ENCODE data around the gene CDKL4. TPM values are rescaled to one million over a fixed set of nuclear protein-coding genes. Genes with fewer than 3 reads are reported as not detected.
A peak's percentile ranks its signal among the peaks of the same experiment; 100 is the strongest.
"Not testable (repeated sequence)": the region's sequence is repeated elsewhere in the genome, so short reads cannot be mapped to it uniquely, and the experiment has no call there.

Gene CDKL4
- total RNA-seq, 1 donor from 2014 or later = not detected

DNA sequence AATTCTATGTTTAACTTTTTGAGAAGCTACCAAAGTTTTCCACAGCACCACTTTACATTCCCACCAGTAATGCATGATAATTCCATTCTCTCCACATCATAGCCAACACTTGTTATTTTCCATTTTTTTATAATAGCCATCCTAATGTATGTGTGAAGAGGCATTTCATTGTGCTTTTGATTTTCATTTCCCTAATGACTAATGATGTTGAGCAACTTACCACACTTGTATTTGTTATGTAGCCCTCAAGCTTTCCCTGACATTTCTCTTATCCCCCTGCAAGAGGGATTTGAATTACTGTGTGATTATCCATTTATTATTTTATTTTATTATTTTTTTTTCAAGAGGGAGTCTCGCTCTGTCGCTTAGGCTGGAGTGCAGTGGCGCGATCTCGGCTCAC lies 99.4 kb downstream of the CDKL4 start:
- Mint-ChIP-seq H3K9me3 (no peaks in the 10 kb centered on the region), H3K36me3 (ENCODE audit: low read depth) (peaks cover 8% of the 10 kb centered on the region), H3K4me3 (no peak overlapping the region), H3K27ac (no peak overlapping the region), H3K27me3 (ENCODE audit: insufficient read depth) (no peaks in the 10 kb centered on the region), H3K4me1 (ENCODE audit: low read depth) (peaks cover 47% of the 10 kb centered on the region)
- intact Hi-C loops (cut with micrococcal nuclease) = no loop called here
- no peak for DNase-seq (ENCODE audit: low spot score)

DNA sequence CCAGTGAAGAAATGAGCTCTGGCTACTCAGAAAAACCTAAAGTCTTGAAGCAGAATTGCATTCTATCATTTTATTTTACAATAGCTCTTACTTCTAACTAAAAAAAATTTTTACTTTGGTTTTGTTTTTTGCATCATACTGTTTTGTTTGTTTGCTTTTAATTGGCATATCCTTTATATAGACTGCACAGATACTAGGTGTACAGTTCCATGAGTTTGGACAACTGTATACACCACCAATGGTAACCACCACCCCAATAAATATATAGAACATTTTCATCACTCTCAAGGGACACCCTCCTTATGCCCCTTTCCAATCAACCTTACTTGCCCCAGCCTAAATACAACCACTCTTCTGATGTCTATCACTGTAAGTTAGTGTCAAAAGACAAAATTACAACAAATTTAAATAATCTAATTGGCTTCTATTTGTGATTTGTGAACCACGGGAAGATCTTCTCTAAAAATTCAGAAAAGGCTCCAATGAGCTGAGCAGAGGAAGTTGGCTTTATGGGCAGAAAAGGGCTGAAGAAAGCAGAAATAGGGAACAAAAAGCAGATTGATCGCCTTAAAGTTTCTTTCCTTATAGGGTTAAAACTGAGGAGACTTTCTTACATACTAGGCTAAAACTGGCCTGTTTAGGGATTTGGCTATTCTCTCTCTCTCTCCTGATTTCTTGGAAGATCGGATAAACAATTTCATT lies 100.7 kb downstream of the CDKL4 start:
- H3K4me1 Mint-ChIP-seq (ENCODE audit: low read depth) = peaks cover 56% of the 10 kb centered on the region
- peak overlapping the region; percentile 52 for H3K27ac Mint-ChIP-seq
- peaks cover 6% of the 10 kb centered on the region for H3K36me3 Mint-ChIP-seq (ENCODE audit: low read depth)
- peaks cover 3% of the 10 kb centered on the region for H3K27me3 Mint-ChIP-seq (ENCODE audit: insufficient read depth)
- intact Hi-C loops (cut with micrococcal nuclease) = loop anchor here (2.0 kb wide), 1 partner anchor 74 kb away; no protein-coding TSS in a partner anchor
- H3K4me3 Mint-ChIP-seq = no peak overlapping the region
- H3K9me3 Mint-ChIP-seq = no peaks in the 10 kb centered on the region
- DNase-seq (ENCODE audit: low spot score) = no peak

DNA sequence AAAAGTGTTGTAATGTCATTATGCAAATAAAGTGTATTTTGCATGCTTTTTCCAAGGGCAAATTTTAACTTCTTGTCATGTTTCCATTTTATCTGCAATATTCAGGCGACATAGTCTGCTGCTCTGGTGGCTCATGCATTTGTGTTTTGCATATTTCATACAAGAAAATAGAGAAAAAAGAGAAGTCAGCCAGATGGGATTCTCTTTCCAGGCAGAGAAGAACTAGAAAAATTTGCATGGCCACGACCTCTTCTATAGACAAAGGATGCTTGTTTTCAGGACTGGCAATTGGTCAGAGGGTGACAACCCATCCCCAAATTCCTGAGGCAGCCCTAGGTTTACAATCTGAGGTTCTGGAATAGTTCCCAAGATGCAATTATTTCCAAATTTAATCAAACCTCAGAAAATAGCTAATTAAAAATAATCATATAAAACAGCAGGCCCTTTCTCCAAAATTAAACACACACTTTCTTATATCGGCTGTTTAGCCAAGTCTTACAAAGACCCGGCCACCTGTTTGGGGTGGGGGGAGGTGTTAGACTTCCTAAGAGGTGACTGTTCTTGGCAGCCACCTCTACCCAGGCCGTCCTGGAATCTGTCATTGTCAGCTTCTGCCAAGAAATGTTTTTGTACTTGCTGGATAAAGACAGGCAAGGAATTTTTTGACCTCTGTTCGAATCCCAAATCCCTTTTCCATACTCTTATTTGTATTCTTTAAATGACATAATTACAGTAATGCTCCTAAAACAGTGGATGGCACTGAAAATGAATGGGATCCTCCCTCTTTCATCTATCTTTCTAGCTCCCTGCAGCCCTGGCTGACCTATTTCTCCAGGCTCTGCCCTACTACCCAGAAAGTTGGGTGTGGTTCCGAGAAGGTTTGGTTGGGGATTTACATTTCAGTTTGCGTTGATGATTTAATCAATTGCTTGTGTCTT lies 102.2 kb downstream of the CDKL4 start:
- Mint-ChIP-seq H3K27ac (peak overlapping the region; percentile 85), H3K36me3 (ENCODE audit: low read depth) (peaks cover 6% of the 10 kb centered on the region), H3K9me3 (no peaks in the 10 kb centered on the region), H3K4me3 (peak overlapping the region; percentile 55), H3K27me3 (ENCODE audit: insufficient read depth) (peaks cover 3% of the 10 kb centered on the region), H3K4me1 (ENCODE audit: low read depth) (peaks cover 63% of the 10 kb centered on the region)
- intact Hi-C loops (cut with micrococcal nuclease) = loop anchor here (1.0 to 2.0 kb wide), 2 partner anchors 8 to 75 kb away; no protein-coding TSS in a partner anchor
- peak; percentile 47 for DNase-seq (ENCODE audit: low spot score)

DNA sequence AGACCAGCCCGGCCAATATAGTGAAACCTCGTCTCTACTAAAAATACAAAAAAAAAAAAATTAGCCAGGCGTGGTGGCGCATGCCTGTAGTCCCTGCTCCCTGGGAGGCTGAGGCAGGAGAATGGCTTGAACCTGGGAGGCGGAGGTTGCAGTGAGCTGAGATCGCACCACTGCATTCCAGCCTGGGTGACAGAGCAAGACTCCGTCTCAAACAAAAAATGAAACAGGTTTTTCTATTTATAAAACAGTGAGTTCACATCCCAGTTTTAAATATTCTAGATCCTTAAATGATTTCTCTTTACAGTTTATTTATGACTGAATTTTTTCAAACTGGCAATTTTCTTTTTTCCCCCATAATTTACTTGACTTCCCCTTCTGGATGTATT lies 102.8 kb downstream of the CDKL4 start:
- not testable (repeated sequence) for H3K9me3 Mint-ChIP-seq; H3K4me3 Mint-ChIP-seq; H3K36me3 Mint-ChIP-seq (ENCODE audit: low read depth); DNase-seq (ENCODE audit: low spot score); H3K27me3 Mint-ChIP-seq (ENCODE audit: insufficient read depth)
- intact Hi-C loops (cut with micrococcal nuclease) = loop anchor here (1.0 kb wide), 2 partner anchors 8 to 12 kb away; no protein-coding TSS in a partner anchor
- Mint-ChIP-seq H3K27ac (peak overlapping the region; percentile 38), H3K4me1 (ENCODE audit: low read depth) (peaks cover 70% of the 10 kb centered on the region)

DNA sequence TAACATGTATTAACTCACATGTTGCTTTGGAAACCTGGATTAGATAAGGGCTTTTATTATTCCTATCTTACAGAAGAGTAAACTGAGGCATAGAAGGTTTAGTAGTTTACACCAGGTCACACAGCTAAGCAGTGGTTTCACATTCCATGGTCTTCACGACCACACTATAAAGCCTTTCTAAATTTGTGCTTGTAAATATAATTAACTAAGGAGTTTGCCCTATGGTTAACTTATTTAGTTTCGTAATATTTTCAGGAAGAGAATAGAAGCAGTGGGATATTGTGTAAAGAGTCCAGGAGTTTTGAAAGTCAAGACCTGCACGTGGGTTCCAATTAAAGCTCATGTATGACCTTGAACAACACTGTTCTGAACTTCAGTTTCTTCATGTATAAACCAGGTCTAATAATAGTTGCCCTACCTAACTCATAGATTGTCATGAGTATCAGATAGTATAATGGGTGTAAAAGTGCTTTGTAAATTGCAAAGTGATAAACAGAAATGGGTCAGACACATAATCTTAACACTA lies 103.4 kb downstream of the CDKL4 start:
- peak overlapping the region; percentile 34 for H3K27ac Mint-ChIP-seq

DNA sequence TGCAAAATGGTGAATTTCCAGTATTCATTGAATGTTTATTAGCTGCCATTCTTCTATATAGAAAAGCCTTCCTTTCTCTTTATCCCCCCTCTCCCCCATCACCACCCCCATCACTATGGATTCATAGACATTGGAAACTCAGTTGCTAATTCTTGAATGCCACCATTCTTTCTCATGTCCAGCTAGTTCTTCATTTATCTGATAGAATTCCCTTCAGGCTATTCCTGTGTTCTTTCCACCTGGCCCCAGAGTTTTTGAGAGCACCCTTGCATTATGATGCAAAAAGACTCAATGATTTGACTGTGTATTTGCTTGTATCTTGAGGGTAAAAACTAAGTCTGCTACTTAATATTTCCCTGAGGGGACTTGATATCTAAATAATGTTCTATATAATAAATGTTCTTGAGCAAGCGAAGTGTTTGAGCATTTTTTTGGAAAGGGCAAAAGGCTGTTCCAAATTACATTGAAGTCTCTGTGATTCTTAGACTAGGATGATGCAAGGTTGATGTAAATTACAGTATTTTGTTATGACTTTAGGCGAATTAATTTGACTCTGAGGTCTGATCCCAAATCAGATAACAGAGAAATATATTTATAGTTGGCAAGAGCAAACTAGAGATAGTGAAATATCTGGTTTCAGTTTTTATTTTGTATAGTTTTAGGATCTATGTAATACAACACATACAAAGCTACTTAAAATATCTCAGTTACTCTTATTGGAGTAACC lies 104.1 kb downstream of the CDKL4 start:
- peaks cover 76% of the 10 kb centered on the region for H3K4me1 Mint-ChIP-seq (ENCODE audit: low read depth)
- H3K36me3 Mint-ChIP-seq (ENCODE audit: low read depth) = peaks cover 6% of the 10 kb centered on the region
- H3K27ac Mint-ChIP-seq = peak overlapping the region; percentile 45
- DNase-seq (ENCODE audit: low spot score) = no peak
- intact Hi-C loops (cut with micrococcal nuclease) = loop anchor here (1.0 kb wide), 1 partner anchor 10 kb away; no protein-coding TSS in a partner anchor
- no peaks in the 10 kb centered on the region for H3K9me3 Mint-ChIP-seq
- peaks cover 3% of the 10 kb centered on the region for H3K27me3 Mint-ChIP-seq (ENCODE audit: insufficient read depth)
- H3K4me3 Mint-ChIP-seq = no peak overlapping the region

More for the DNA sequence above, 103.4 kb downstream of the CDKL4 start:
- intact Hi-C loops (cut with micrococcal nuclease) = loop anchor here (1.0 kb wide), 1 partner anchor 11 kb away; no protein-coding TSS in a partner anchor
- H3K27me3 Mint-ChIP-seq (ENCODE audit: insufficient read depth) = peaks cover 3% of the 10 kb centered on the region
- peaks cover 75% of the 10 kb centered on the region for H3K4me1 Mint-ChIP-seq (ENCODE audit: low read depth)
- DNase-seq (ENCODE audit: low spot score) = no peak
- no peaks in the 10 kb centered on the region for H3K9me3 Mint-ChIP-seq
- peak overlapping the region; percentile 33 for H3K4me3 Mint-ChIP-seq
- H3K36me3 Mint-ChIP-seq (ENCODE audit: low read depth) = peaks cover 6% of the 10 kb centered on the region

DNA sequence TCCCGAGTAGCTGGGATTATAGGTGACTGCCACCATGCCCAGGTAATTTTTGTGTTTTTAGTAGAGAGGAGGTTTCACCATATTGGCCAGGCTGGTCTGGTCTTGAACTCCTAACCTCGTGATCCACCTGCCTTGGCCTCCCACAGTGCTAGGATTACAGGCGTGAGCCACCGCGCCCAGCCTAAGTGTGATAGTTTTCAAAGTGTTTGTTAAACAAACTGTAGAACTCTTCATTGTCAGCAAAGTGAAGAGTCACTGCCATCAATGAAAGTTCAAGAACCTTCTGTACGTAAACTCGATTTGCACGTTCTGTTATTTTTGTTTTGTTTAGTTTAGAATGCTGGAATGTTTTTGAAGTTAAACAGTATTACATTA lies 104.9 kb downstream of the CDKL4 start:
- Mint-ChIP-seq H3K36me3 (ENCODE audit: low read depth) (peaks cover 6% of the 10 kb centered on the region), H3K9me3 (no peaks in the 10 kb centered on the region), H3K27me3 (ENCODE audit: insufficient read depth) (peaks cover 3% of the 10 kb centered on the region), H3K4me1 (ENCODE audit: low read depth) (peaks cover 76% of the 10 kb centered on the region), H3K4me3 (no peak overlapping the region), H3K27ac (no peak overlapping the region)
- DNase-seq (ENCODE audit: low spot score) = no peak
- intact Hi-C loops (cut with micrococcal nuclease) = no loop called here

DNA sequence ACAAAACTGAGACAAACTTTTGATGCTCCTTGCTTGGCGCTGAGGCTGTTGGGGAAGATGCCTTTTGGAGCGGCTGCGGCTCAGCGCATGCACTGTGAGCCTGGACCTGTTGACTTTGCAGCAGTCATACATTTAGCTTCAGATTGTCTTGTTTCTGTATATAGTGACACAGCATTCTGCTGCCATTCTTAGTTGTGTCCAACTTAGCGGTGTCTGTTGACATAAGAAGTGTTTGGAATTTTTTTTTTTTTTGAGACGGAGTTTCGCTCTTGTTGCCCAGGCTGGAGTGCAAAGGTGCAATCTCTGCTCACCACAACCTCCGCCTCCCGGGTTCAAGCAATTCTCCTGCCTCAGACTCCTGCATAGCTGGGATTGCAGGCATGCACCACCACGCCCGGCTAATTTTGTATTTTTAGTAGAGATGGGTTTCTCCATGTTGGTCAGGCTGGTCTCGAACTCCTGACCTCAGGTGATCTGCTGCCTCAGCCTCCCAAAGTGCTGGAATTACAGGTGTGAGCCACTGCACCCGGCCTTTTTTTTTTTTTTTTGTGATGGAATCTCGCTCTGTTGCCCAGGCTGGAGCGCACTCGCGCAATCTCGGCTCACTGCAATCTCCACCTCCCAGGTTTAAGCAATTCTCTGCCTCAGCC lies 105.5 kb downstream of the CDKL4 start:
- not testable (repeated sequence) for H3K27me3 Mint-ChIP-seq (ENCODE audit: insufficient read depth)

DNA sequence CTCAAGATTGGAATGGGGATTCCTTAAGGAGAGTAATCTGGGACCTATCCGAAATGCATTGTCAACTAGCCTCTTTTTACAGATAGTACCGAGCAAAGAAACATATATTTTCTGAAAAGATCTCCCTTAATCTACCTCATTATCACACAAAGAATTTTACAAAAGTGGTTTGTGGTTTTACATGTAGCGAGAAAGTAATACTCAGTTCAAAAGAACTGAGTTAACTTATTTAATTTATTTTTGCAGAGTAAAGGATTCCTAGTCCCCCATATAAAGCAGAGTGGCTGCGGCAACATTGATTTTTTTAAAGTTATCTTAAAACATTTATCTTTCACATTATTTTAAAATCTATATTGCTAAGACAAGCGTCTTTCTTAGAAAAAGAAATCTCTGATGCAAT lies 107.0 kb downstream of the CDKL4 start:
- peak overlapping the region; percentile 73 for H3K27ac Mint-ChIP-seq
- no peak for DNase-seq (ENCODE audit: low spot score)
- H3K4me3 Mint-ChIP-seq = peak overlapping the region; percentile 21
- intact Hi-C loops (cut with micrococcal nuclease) = loop anchor here (1.0 kb wide), 1 partner anchor 8 kb away; no protein-coding TSS in a partner anchor
- peaks cover 74% of the 10 kb centered on the region for H3K4me1 Mint-ChIP-seq (ENCODE audit: low read depth)
- no peaks in the 10 kb centered on the region for H3K36me3 Mint-ChIP-seq (ENCODE audit: low read depth)
- no peaks in the 10 kb centered on the region for H3K9me3 Mint-ChIP-seq
- H3K27me3 Mint-ChIP-seq (ENCODE audit: insufficient read depth) = peaks cover 3% of the 10 kb centered on the region

More for the DNA sequence above, 105.5 kb downstream of the CDKL4 start:
- peaks cover 75% of the 10 kb centered on the region for H3K4me1 Mint-ChIP-seq (ENCODE audit: low read depth)
- intact Hi-C loops (cut with micrococcal nuclease); H3K4me3 Mint-ChIP-seq; H3K9me3 Mint-ChIP-seq; H3K36me3 Mint-ChIP-seq (ENCODE audit: low read depth); DNase-seq (ENCODE audit: low spot score): not testable (repeated sequence)
- H3K27ac Mint-ChIP-seq = peak overlapping the region; percentile 27

DNA sequence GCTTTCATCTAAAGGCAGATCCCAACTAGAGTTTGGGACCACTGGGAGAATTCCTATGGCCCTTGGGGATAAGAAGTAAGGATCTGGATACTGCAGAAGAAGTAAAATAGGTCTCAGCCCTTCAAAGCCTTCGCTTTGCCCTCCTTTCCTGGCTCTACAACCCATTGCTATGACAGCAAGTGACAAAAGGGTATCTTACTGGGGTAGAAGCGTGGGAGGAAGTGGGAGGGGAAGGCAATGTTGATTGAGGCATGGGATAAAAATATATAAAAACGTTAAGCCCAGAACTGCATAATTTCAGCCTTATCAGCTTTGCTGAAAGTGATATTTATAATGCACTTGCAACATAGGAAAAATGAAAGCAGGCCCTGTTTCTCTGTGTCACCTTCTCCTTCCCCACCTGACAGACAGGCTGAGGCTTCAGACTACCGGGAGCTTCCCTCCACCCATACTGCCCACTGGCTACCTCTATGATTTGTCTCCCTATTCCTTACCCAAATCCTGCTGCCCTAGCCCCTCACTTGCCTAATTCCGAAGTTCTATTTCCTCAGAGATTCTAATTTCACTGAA lies 108.0 kb downstream of the CDKL4 start:
- Mint-ChIP-seq H3K4me3 (peak overlapping the region; percentile 33), H3K27ac (peak overlapping the region; percentile 73), H3K27me3 (ENCODE audit: insufficient read depth) (peaks cover 3% of the 10 kb centered on the region), H3K36me3 (ENCODE audit: low read depth) (no peaks in the 10 kb centered on the region), H3K9me3 (no peaks in the 10 kb centered on the region), H3K4me1 (ENCODE audit: low read depth) (peaks cover 74% of the 10 kb centered on the region)
- intact Hi-C loops (cut with micrococcal nuclease) = loop anchor here (1.0 kb wide), 1 partner anchor 7 kb away; no protein-coding TSS in a partner anchor
- DNase-seq (ENCODE audit: low spot score) = no peak

DNA sequence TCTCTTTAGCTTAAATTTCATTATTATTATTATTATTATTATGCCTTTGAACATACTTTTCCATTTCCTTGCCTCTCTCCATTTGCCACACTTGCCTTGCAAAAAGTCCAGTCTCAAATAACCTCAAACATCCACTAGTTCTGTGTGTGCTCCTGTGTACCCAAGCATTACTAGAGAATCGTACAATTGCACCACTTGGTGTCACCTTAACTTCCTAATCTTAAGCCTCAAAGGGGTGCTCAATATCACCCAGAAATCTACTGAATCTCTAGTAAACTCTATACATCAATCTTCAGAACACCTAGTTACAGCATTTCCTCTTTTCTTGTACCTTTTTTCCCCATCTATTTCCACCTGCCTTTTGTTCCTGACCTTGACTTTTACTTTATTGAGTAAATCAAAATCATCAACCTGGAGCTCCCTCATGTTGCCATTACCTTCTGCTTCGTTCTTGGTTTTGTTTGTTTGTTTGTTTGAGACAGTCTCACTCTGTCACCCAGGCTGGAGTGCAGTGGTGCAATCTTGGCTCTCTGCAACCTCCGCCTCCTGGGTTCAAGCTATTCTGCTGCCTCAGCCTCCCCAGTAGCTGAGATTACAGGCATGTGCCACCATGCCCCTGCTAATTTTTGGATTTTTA lies 110.4 kb downstream of the CDKL4 start:
- H3K4me1 Mint-ChIP-seq (ENCODE audit: low read depth) = peaks cover 75% of the 10 kb centered on the region

More for the DNA sequence above, 110.4 kb downstream of the CDKL4 start:
- no peak for DNase-seq (ENCODE audit: low spot score)
- no peak overlapping the region for H3K4me3 Mint-ChIP-seq
- peaks cover 4% of the 10 kb centered on the region for H3K36me3 Mint-ChIP-seq (ENCODE audit: low read depth)
- H3K27me3 Mint-ChIP-seq (ENCODE audit: insufficient read depth) = no peaks in the 10 kb centered on the region
- intact Hi-C loops (cut with micrococcal nuclease) = loop anchor here (1.0 kb wide), 1 partner anchor 8 kb away; no protein-coding TSS in a partner anchor
- H3K9me3 Mint-ChIP-seq = peaks cover 6% of the 10 kb centered on the region
- peak overlapping the region; percentile 30 for H3K27ac Mint-ChIP-seq

Data from activated T-helper 1 cell treated with anti-CD3 and anti-CD28 coated beads, Interleukin-12 subunit alpha, Interleukin-12 subunit beta, Interleukin-2, Interleukin-4 antibody, amounts not matched to agents 30 ng/mL and 10 ng/mL and 1 ng/mL, durations not matched to agents 14 hours and 24 hours and 36 hours (primary cell).